ENCODE results near the gene ALDH2.

DNA sequence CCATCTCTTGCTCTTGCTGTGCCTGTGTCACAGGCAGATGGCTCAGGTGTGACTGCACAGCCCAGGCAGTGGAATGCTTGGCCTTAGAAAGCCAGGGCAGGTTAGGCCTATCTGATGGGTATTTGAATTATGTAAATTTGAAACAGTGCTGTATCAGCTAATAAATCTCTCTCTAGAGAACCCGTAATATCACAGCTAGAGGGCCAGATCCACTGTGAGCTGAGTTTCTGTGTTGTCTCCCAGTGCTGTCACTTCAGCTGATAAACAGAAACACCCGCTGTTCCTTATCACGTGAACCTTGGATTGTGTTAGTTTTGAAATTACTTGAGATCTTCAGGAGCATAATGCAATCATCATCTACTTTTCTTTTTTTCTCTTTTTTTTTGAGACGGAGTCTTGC, 21.5 kb upstream of the ALDH2 start:
- TF ChIP-seq, protein P1, sequence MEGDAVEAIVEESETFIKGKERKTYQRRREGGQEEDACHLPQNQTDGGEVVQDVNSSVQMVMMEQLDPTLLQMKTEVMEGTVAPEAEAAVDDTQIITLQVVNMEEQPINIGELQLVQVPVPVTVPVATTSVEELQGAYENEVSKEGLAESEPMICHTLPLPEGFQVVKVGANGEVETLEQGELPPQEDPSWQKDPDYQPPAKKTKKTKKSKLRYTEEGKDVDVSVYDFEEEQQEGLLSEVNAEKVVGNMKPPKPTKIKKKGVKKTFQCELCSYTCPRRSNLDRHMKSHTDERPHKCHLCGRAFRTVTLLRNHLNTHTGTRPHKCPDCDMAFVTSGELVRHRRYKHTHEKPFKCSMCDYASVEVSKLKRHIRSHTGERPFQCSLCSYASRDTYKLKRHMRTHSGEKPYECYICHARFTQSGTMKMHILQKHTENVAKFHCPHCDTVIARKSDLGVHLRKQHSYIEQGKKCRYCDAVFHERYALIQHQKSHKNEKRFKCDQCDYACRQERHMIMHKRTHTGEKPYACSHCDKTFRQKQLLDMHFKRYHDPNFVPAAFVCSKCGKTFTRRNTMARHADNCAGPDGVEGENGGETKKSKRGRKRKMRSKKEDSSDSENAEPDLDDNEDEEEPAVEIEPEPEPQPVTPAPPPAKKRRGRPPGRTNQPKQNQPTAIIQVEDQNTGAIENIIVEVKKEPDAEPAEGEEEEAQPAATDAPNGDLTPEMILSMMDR (IDR thresholded peaks at IDR 0.05) = no peak
- TF ChIP-seq POLR2A (IDR thresholded peaks at IDR 0.05) (no peak), POLR2AphosphoS5 (IDR thresholded peaks at IDR 0.05) (no peak)

Measured in stomach (tissue), 4 donors.